ENCODE results near the gene RGS18. TPM values are rescaled to one million over a fixed set of nuclear protein-coding genes. Genes with fewer than 3 reads are reported as not detected.
"Not testable (repeated sequence)": the region's sequence is repeated elsewhere in the genome, so short reads cannot be mapped to it uniquely, and the experiment has no call there.

RGS18 gene
- total RNA-seq, 1 donor from 2014 or later = 0.71 TPM

DNA sequence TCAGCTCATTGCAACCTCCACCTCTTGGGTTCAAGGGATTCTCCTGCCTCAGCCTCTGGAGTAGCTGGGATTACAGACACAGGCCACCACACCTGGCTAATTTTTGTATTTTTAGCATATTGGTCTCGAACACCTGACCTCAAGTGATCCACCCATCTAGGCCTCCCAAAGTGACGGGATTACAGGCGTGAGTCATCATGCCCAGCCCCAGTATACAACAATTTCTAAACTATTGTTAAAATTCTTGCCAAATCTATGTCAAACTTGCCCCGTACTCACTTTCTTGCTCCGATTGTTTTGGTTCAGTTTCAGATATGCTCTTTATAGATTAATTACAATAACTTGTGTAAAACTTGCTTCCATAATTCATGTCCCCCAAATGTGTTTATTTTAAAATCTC lies 4.1 kb downstream of the RGS18 start:
- TF ChIP-seq CTCF (IDR thresholded peaks at IDR 0.05; ENCODE audit: borderline replicate concordance) = no peak
- H3K36me3 ChIP-seq = no peaks in the 10 kb centered on the region
- peaks cover 16% of the 10 kb centered on the region for H3K9me3 ChIP-seq (replicated peaks)
- H3K4me1 ChIP-seq = no peaks in the 10 kb centered on the region
- intact Hi-C loops (cut with micrococcal nuclease) = no loop called here
- no peak overlapping the region for H3K4me3 ChIP-seq
- H3K27me3 ChIP-seq (ENCODE audit: low read depth) = no peaks in the 10 kb centered on the region
- H3K27ac ChIP-seq (replicated peaks) = no peak overlapping the region
- no peak for DNase-seq

- H3K4me1 ChIP-seq; H3K27ac ChIP-seq (replicated peaks); H3K27me3 ChIP-seq (ENCODE audit: low read depth); H3K36me3 ChIP-seq; H3K4me3 ChIP-seq; DNase-seq; intact Hi-C loops (cut with micrococcal nuclease): not testable (repeated sequence)
- peaks cover 16% of the 10 kb centered on the region for H3K9me3 ChIP-seq (replicated peaks)
Observed at GRCh38 chr1:192165002-192165401, 6.7 kb downstream of the RGS18 start.

DNA sequence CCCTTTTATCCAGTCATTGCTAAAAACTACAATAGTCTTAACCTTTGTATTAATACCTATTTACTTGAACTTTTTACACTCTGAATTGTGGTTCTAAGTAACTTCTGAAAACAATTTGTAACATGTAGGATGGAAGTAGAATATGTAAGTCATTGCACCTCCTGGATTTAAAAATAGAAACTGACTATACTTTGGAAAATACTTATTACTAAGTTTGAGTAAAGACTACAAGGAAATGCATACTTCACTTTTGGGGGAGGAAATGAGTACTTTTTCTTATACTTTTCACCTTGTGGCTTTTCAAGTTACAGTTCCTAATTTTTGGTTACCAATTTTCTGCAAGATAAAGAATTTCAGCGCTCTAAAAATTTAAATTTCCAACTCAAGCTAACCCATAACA lies 8.7 kb downstream of the RGS18 start:
- intact Hi-C loops (cut with micrococcal nuclease) = no loop called here
- no peak for DNase-seq
- TF ChIP-seq CTCF (IDR thresholded peaks at IDR 0.05; ENCODE audit: borderline replicate concordance) = no peak
- Histone ChIP-seq H3K27ac (replicated peaks) (no peak overlapping the region), H3K4me3 (no peak overlapping the region), H3K36me3 (no peaks in the 10 kb centered on the region), H3K9me3 (replicated peaks) (peaks cover 16% of the 10 kb centered on the region), H3K4me1 (no peaks in the 10 kb centered on the region), H3K27me3 (ENCODE audit: low read depth) (no peaks in the 10 kb centered on the region)

DNA sequence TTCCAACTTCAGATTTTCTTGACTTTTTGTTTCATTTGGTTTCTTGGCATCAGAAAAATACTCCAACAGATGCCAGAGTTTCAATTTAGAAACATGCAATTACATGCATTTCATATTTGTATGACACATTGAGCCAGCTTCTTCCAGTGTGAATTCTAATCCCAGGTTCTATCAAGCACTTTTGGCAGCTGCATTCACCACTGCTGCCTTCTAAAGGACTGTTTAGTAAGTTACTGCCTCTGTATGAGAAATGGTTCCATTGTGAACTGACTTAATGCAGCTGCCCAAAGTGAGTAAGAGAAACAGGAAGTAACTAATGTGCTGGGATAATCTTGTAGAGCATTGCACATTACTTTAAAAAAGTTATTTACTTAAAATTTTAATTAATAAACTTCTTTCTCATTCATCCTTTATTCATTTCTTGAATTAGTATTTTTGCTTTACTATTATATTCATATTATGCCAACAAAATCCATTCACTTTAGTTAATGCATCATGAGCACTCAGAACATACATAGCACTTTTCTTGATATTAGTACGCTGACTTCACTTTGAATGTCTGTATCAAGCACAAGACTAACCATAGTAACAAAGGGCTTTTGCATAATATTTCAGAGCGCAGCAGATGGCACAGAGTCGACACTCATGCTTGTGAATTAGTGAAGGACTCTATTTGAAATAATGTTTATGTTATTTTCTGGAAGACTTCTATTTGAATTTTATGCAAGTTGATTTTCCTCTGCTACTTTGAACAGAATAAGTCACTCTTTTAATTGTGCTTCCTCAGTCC lies 9.8 kb downstream of the RGS18 start:
- Histone ChIP-seq H3K36me3 (no peaks in the 10 kb centered on the region), H3K27ac (replicated peaks) (no peak overlapping the region), H3K9me3 (replicated peaks) (peaks cover 16% of the 10 kb centered on the region), H3K4me3 (no peak overlapping the region), H3K4me1 (no peaks in the 10 kb centered on the region), H3K27me3 (ENCODE audit: low read depth) (no peaks in the 10 kb centered on the region)
- intact Hi-C loops (cut with micrococcal nuclease) = no loop called here
- DNase-seq = no peak
- no peak for TF ChIP-seq CTCF (IDR thresholded peaks at IDR 0.05; ENCODE audit: borderline replicate concordance)

DNA sequence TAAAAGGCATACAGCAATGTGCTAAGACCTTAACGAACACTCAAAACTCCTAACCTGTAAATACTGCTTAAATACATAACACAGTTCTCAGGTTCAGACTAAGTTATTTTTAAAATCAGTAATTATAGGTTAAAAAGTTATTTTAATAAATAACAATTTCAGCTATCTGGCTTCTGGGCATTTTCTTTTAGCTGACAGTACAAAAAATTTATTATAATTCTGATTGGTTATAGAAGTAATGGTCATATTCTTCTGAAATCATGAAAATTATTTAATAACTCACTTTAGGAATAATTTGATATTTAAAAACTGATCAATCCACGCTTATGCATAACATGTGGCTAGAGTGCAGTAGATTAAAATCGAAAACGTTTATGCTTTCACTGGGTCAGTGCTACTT lies 10.7 kb downstream of the RGS18 start:
- no peak overlapping the region for H3K4me3 ChIP-seq
- H3K4me1 ChIP-seq = no peaks in the 10 kb centered on the region
- H3K27me3 ChIP-seq (ENCODE audit: low read depth) = no peaks in the 10 kb centered on the region
- no peak overlapping the region for H3K27ac ChIP-seq (replicated peaks)
- no peak for DNase-seq
- H3K9me3 ChIP-seq (replicated peaks) = peaks cover 16% of the 10 kb centered on the region
- TF ChIP-seq CTCF (IDR thresholded peaks at IDR 0.05; ENCODE audit: borderline replicate concordance) = no peak
- H3K36me3 ChIP-seq = no peaks in the 10 kb centered on the region
- intact Hi-C loops (cut with micrococcal nuclease) = no loop called here

GRCh38 chr1:192170196-192170984 lies 12.1 kb downstream of the RGS18 start:
- TF ChIP-seq CTCF (IDR thresholded peaks at IDR 0.05; ENCODE audit: borderline replicate concordance) = no peak
- Histone ChIP-seq H3K27me3 (ENCODE audit: low read depth) (no peaks in the 10 kb centered on the region), H3K4me3 (no peak overlapping the region), H3K4me1 (no peaks in the 10 kb centered on the region), H3K9me3 (replicated peaks) (peaks cover 5% of the 10 kb centered on the region), H3K36me3 (no peaks in the 10 kb centered on the region), H3K27ac (replicated peaks) (no peak overlapping the region)
- intact Hi-C loops (cut with micrococcal nuclease) = loop anchor here (5.0 kb wide), 1 partner anchor 223 kb away; no protein-coding TSS in a partner anchor
- no peak for DNase-seq

Data from left ventricle myocardium inferior (tissue), 1 donor.